Spinal cord (tissue), 10 donors: ENCODE data around the gene KANSL3. TPM values are rescaled to one million over a fixed set of nuclear protein-coding genes. Genes with fewer than 3 reads are reported as not detected.
A peak's percentile ranks its signal among the peaks of the same experiment; 100 is the strongest.

ENCODE experiments used
- DNase-seq, 6 donors: peaks; one replicate each; pipeline versions ENCODE4 v3.0.0 to v3.0.0-alpha.2; 2013 to 2015; ENCODE audit warnings: low spot score in 6 of 6, low read depth in 4 of 6
- H3K27ac ChIP-seq: one replicate; pipeline ENCODE4 v1.5.1; 2013; ENCODE audit warnings: low read depth, low read length, control low read depth
- H3K27me3 ChIP-seq: one replicate; pipeline ENCODE4 v1.6.1; 2013; ENCODE audit warnings: low read length; ENCODE audit not compliant: control insufficient read depth, insufficient read depth
- H3K36me3 ChIP-seq: one replicate; pipeline ENCODE4 v1.6.1; 2013; ENCODE audit warnings: low read length; ENCODE audit not compliant: control insufficient read depth, insufficient read depth
- H3K4me1 ChIP-seq: one replicate; pipeline ENCODE4 v1.6.1; 2013; ENCODE audit warnings: low read length; ENCODE audit not compliant: control insufficient read depth, insufficient read depth
- H3K4me3 ChIP-seq: one replicate; pipeline ENCODE4 v1.5.1; 2013; ENCODE audit warnings: low read depth, low read length, control low read depth
- H3K9me3 ChIP-seq: one replicate; pipeline ENCODE4 v1.6.1; 2013; ENCODE audit warnings: low read length; ENCODE audit not compliant: control insufficient read depth, insufficient read depth
- WGBS: methylation state at CpG from one replicate; pipeline ENCODE4 v1.1.5; 2013; ENCODE audit warnings: missing lambda C conversion rate; ENCODE audit not compliant: insufficient coverage; 5-methylcytosine and 5-hydroxymethylcytosine counted together
- polyA plus RNA-seq, 2 donors: library from polyadenylated mRNA; unstranded; fragments of 120-200 nt; gene quantifications; one replicate each; pipeline ENCODE4 v1.2.1, GENCODE V29; 2013; ENCODE audit not compliant: insufficient read length in 2 of 2
- total RNA-seq, 2 donors: library from RNA; depleted of rRNA in 1 of 2; stranded (reverse); fragments of 120-200 nt in 1 of 2; fragments of >200 nt in 1 of 2; gene quantifications; one replicate each; pipeline versions ENCODE4 v1.2.3 to v1.2.4, GENCODE V29; 2013 to 2014
- donor health status: healthy.

The KANSL3 gene
- total and polyA plus RNA-seq, 4 donors = 31.2 to 44.4 (median 39.5) TPM

DNA sequence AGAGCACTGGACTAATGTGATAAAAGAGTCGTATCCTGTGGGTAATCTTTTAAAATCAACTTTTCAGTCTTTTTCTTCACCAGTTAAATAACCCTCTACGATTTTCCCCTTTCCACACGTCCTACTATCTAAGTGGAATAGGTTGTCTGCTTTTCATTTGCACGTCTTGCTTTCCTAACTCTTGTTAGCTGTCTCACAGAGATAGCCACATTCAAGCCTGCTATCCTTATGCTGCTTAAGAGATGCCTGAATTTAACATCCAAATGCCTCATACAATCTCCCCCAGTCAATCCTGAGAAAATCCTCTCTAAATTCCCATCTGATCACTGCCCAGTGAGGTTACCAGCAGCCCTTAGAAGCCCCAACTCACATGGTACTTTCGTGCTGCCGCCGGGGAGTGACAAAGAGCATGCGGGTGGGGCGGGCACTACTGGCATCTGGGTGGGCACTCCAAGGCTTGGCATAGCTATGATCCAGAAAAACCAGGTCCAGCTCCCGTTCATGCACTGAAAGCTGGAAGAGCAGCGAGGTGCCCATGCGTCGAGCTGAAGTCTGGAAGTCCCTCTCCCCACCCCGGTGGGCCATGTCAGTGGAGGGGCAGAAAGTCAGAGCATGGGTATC, 1.5 kb downstream of the KANSL3 start:
- no peaks in the 10 kb centered on the region for H3K9me3 ChIP-seq
- peak overlapping the region; percentile 87 for H3K4me3 ChIP-seq
- peak in 1 of 6 donors; percentile 14 for DNase-seq
- H3K4me1 ChIP-seq = peaks cover 16% of the 10 kb centered on the region
- no peak overlapping the region for H3K27ac ChIP-seq
- WGBS = 49% methylated on average over 8 of the region's 14 CpGs
- H3K36me3 ChIP-seq = peaks cover 21% of the 10 kb centered on the region
- H3K27me3 ChIP-seq = no peaks in the 10 kb centered on the region

DNA sequence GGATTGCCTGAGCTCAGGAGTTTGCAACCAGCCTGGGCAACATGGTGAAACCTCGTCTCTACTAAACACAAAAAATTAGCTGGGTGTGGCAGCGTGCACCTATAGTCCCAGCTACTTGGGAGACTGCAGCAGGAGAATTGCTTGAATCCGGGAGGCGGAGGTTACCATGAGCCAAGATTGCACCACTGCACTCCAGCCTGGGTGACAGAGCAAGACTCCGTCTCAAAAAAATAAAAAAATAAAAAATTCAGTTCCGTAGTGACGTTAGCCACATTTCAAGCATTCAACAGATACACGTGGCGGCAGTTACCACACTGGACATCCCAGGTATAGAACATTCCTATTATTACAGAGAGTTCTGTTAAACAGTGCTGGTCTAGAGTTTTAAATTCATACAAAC, 4.5 kb downstream of the KANSL3 start:
- Histone ChIP-seq H3K4me3 (no peak overlapping the region), H3K27me3 (no peaks in the 10 kb centered on the region), H3K4me1 (peaks cover 14% of the 10 kb centered on the region), H3K9me3 (no peaks in the 10 kb centered on the region), H3K36me3 (peaks cover 22% of the 10 kb centered on the region), H3K27ac (no peak overlapping the region)
- DNase-seq = no peak
- WGBS = 96% methylated on average over 3 of the region's 9 CpGs

DNA sequence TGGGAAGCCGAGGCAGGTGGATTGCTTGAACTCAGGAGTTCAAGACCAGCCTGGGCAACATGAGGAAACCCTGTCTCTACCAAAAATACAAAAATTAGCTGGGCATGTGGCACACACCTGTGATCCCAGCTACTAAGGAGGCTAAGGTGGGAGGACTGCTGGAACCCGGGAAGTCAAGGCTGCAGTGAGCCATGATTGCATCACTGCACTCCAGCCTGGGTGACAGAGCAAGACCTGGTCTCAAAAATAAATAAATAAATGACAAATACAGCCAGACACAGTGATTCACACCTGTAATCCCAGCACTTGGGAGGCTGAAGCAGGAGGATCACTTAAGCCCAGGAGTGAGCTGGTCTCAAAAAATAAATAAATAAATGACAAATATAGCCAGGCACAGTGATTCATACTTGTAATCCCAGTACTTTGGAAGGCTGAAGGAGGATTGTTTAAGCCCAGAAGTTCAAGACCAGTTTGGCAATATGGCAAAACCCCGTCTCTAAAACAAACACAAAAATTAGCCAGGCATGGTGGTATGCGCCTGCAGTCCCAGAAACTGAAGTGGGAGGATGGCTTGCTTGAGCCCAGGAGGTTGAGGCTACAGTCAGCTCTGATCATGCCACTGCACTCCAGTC, 6.2 kb downstream of the KANSL3 start:
- 100% methylated on average over 2 of the region's 4 CpGs for WGBS
- Histone ChIP-seq H3K9me3 (no peaks in the 10 kb centered on the region), H3K4me3 (no peak overlapping the region), H3K36me3 (peaks cover 27% of the 10 kb centered on the region), H3K4me1 (peaks cover 3% of the 10 kb centered on the region), H3K27ac (no peak overlapping the region), H3K27me3 (no peaks in the 10 kb centered on the region)
- no peak for DNase-seq

DNA sequence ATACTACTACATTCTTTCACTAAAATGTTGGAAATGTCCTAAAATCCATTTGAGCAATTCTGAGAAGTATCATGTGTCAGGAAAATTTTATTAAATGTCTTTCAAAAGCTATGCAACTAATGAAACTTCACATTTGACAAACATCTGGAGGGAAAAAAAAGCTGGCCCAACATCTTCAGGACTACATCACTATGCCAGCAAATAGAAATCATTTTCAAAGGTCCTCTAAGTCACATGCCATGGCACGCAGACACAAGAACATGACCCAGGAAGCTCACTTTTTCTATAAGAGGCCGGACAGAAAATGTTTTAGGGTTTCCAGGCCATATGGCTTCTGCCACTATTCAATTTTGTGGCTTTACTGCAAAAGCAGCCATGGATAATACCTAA, 11.6 kb downstream of the KANSL3 start:
- no peaks in the 10 kb centered on the region for H3K9me3 ChIP-seq
- no peaks in the 10 kb centered on the region for H3K4me1 ChIP-seq
- peaks cover 11% of the 10 kb centered on the region for H3K36me3 ChIP-seq
- no peaks in the 10 kb centered on the region for H3K27me3 ChIP-seq
- H3K4me3 ChIP-seq = no peak overlapping the region
- 100% methylated on average over 1 of the region's 2 CpGs for WGBS
- no peak for DNase-seq
- H3K27ac ChIP-seq = no peak overlapping the region

DNA sequence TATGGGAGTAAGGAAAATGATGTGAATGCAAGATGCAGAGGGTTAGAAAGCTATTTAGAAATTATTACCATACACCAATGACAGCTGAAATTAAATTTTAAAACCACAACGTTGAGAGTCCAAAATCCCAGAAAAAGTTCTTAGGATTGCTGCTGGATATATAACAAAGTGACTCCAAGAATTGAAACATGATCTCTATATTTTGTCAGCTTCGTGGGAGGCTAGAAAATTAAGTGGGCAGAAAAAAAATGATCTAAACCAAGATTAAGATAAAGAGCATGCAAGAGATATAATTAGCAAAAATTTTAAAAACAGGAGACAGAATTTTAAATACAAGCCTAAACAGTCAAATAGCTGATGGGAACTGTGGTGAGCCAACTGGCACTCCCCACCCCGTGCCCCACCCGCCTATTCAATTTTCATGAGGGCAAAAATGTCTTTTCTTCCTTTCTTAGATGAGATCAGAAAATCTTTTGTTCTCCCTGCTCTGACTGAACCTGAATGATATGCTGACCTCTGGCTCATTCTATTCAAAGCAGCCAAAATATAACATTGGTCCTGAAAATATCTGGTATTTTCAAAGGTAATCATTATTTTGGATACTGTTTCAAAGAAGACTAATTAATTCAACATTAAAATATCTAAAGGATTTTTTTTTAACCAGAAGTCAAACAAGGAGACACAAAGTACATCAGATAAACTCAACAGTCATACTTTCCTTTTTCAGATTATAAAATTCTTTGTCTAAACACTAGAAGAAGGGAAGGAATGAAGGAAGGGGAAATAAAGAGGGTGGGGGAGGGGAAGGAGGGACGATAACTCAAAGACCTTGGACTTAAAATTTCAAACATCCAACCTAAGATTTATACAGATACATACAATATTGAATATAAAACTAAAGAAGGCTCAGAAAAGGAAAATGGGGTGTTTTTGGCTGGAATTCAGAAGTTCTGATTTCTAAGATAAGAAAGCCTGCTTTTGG, 12.2 kb downstream of the KANSL3 start:
- no peak for DNase-seq
- no peaks in the 10 kb centered on the region for H3K27me3 ChIP-seq
- WGBS = no CpG with 5 or more reads among the region's 5 CpGs
- H3K4me1 ChIP-seq = no peaks in the 10 kb centered on the region
- H3K9me3 ChIP-seq = no peaks in the 10 kb centered on the region
- peaks cover 14% of the 10 kb centered on the region for H3K36me3 ChIP-seq
- H3K27ac ChIP-seq = no peak overlapping the region
- no peak overlapping the region for H3K4me3 ChIP-seq

DNA sequence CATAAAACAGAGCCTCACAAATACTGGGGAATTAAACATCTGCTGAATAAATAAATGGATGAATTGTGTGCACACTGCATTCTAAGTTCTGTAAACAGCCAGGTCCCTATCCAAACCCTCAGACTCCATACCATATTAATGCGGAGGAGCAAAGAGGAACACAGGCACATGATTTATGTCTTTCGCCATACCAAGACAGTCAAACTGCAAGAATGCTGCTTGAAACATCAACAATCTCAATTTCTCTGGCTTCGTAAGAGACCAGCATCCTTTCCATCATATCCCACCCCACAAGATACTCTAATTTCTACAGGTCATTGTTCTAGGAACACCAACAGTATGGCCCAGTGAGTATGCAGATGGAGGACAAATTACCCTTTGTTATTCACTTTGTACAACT, 15.0 kb downstream of the KANSL3 start:
- no peak for DNase-seq

DNA sequence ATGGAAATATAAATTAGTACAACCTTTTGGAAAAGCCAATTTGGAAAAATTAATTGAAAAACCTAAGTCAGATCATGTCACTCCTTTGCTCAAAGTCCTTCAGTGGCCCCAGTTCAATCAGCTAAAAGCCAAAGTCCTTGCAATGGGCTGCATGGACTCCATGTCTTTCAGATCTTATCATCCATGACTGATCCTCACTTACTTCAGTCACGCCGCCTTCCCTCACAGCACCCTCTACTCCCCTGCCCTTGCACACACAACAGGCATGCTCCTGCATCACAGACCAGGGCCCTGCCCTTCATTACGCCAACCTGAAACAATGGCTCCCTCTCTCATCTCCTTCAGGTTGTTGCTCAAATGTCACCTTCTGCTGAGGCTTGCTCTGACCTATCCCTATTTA, 15.6 kb downstream of the KANSL3 start:
- WGBS = 90% methylated on average over 3 of the region's 3 CpGs
- Histone ChIP-seq H3K4me3 (no peak overlapping the region), H3K9me3 (no peaks in the 10 kb centered on the region), H3K27me3 (no peaks in the 10 kb centered on the region), H3K4me1 (no peaks in the 10 kb centered on the region), H3K27ac (no peak overlapping the region), H3K36me3 (peaks cover 25% of the 10 kb centered on the region)
- DNase-seq = no peak

More for the DNA sequence above, 15.0 kb downstream of the KANSL3 start:
- H3K4me1 ChIP-seq = no peaks in the 10 kb centered on the region
- H3K27me3 ChIP-seq = no peaks in the 10 kb centered on the region
- WGBS = 92% methylated on average over 2 of the region's 3 CpGs
- H3K9me3 ChIP-seq = no peaks in the 10 kb centered on the region
- H3K36me3 ChIP-seq = peaks cover 21% of the 10 kb centered on the region
- no peak overlapping the region for H3K27ac ChIP-seq
- no peak overlapping the region for H3K4me3 ChIP-seq

DNA sequence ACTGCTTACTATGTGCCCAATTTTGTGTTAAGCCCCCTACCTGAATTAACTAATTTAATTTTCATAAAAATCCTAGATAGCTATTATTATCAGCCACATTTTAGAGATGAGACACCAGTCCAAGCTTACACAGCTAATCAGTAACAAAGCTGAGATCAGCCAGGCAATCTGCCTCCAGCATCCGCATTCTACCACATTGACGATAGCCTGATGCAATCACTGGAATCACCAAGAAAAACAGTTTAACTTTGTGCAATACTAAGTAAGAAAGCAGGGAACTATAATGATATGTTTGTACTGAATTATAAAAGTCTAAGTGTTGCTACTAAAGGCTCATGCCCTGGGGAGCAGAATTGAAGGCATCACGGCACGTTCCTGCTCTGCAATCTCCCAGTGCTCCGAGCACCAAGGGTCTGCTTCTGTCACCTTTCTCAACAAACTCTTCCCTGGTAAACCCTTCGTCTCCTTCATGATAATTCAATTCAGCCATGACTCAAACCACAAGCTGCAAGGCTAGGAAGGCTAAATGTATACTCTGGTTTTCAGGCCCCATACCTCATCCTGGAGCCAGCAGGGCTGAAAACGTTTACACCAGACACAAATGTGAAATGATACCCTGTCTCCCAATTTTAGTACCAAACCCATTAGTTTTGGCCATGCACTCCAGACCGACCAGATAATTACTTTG, 19.4 kb downstream of the KANSL3 start:
- no peaks in the 10 kb centered on the region for H3K4me1 ChIP-seq
- H3K27ac ChIP-seq = no peak overlapping the region
- H3K9me3 ChIP-seq = no peaks in the 10 kb centered on the region
- H3K36me3 ChIP-seq = peaks cover 37% of the 10 kb centered on the region
- no peak overlapping the region for H3K4me3 ChIP-seq
- WGBS = 86% methylated on average over 6 of the region's 8 CpGs
- no peaks in the 10 kb centered on the region for H3K27me3 ChIP-seq
- no peak for DNase-seq

DNA sequence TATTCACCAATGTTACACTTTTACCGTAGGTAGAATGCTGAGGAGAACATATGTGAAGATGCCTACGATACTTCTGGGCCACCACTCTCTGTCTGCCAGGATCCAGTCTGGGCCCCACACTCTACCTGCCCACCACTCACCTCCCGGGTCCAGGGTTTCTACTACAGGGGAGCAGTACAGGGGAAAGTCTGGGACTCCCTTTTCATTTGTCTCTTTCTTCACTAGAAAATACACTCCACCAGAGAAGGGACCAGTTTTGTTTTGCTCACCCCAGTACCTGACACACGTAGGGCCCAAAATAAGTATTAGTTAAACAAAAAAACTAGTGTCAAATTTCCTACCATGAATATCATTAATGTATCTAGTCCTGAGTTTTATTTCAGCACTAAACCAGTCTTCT, 21.1 kb downstream of the KANSL3 start:
- Histone ChIP-seq H3K27me3 (no peaks in the 10 kb centered on the region), H3K36me3 (peaks cover 49% of the 10 kb centered on the region), H3K4me3 (no peak overlapping the region), H3K4me1 (no peaks in the 10 kb centered on the region), H3K9me3 (no peaks in the 10 kb centered on the region), H3K27ac (no peak overlapping the region)
- 100% methylated on average over 1 of the region's 4 CpGs for WGBS
- DNase-seq = no peak
